ENCODE results near the gene COQ9. TPM values are rescaled to one million over a fixed set of nuclear protein-coding genes. Genes with fewer than 3 reads are reported as not detected.
"Not testable (repeated sequence)": the region's sequence is repeated elsewhere in the genome, so short reads cannot be mapped to it uniquely, and the experiment has no call there.

The COQ9 gene
- total RNA-seq (100 to 1,000 TPM; 126 to 331 (median 191) TPM), polyA plus RNA-seq (100 to 1,000 TPM; 156 to 436 TPM)
- long read RNA-seq, donor 1, transcript COQ9-201 (9 exons, 1,677 nt): major isoform, 544 of 645 reads
- long read RNA-seq, donor 1, partial matches to known transcripts: 28 of 645 reads
- long read RNA-seq, donor 1, other reads (novel, unspliced or antisense): 63 of 645 reads
- long read RNA-seq, donor 2, transcript COQ9-215 (5 exons, 1,027 nt): minor isoform, 11 of 2,779 reads
- long read RNA-seq, donor 2, transcript COQ9-210 (8 exons, 1,482 nt): minor isoform, 6 of 2,779 reads
- long read RNA-seq, donor 2, transcript COQ9-201 (9 exons, 1,677 nt): major isoform, 2,539 of 2,779 reads
- long read RNA-seq, donor 2, transcript COQ9-214 (6 exons, 882 nt): minor isoform, 7 of 2,779 reads
- long read RNA-seq, donor 2, partial matches to known transcripts: 82 of 2,779 reads
- long read RNA-seq, donor 2, other reads (novel, unspliced or antisense): 126 of 2,779 reads
- long read RNA-seq, donor 3, transcript COQ9-201 (9 exons, 1,677 nt): major isoform, 394 of 467 reads
- long read RNA-seq, donor 3, partial matches to known transcripts: 17 of 467 reads
- long read RNA-seq, donor 3, other reads (novel, unspliced or antisense): 49 of 467 reads

GRCh38 chr16:57447186-57447962 lies at the start of gene COQ9, which contains the start of gene CIAPIN1:
COQ9 (plus strand) TSS chr16:57447479; CDS start chr16:57447506, 27 bp downstream.
CIAPIN1 (minus strand) TSS chr16:57447385; CDS start chr16:57440928, 6,457 bp downstream.
- Histone ChIP-seq H3K4me1 (peaks cover 0 to 43% (median 24%) of the 10 kb centered on the region in 12 donors), H3K4me3 (peak within 1 kb of the TSS; percentile 60 to 98 (median 86)), H3K27ac (peak within 1 kb of the TSS; percentile 70 to 98 (median 94)), H3K36me3 (peaks cover 0 to 18% (median 16%) of the 10 kb centered on the region in 9 donors), H3K27me3 (no peaks in the 10 kb centered on the region), H3K9me3 (no peaks in the 10 kb centered on the region)
- DNase-seq (peak; percentile 94 to 98 (median 97)), ATAC-seq (peak; percentile 99)
- TF ChIP-seq POLR2A (IDR thresholded peaks at IDR 0.05) (peak; percentile 74 to 91), CTCF (IDR thresholded peaks at IDR 0.05) (peak in 1 of 12 donors; percentile 31)
- intact Hi-C loops (cut with DNase I): no loop called here
- 0 to 1% (median 1%) methylated on average over 44 to 68 of the region's 68 CpGs for WGBS, 4 donors

- WGBS, 4 donors: 90 to 94% (median 92%) methylated on average over 4 of the region's 4 CpGs
- intact Hi-C loops (cut with DNase I); ATAC-seq: not testable (repeated sequence)
Measured at GRCh38 chr16:57397493-57397892, 49.8 kb upstream of the COQ9 start.

GRCh38 chr16:57401943-57402640 lies 45.2 kb upstream of the COQ9 start:
- H3K4me3 ChIP-seq: no peak overlapping the region
- TF ChIP-seq POLR2A (IDR thresholded peaks at IDR 0.05): no peak
- TF ChIP-seq CTCF (IDR thresholded peaks at IDR 0.05): no peak
- H3K4me1 ChIP-seq: no peaks in the 10 kb centered on the region
- ATAC-seq: no peak
- no peak for DNase-seq
- H3K36me3 ChIP-seq: no peaks in the 10 kb centered on the region
- intact Hi-C loops (cut with DNase I): no loop called here
- H3K27me3 ChIP-seq: no peaks in the 10 kb centered on the region
- H3K27ac ChIP-seq: no peak overlapping the region
- no peaks in the 10 kb centered on the region for H3K9me3 ChIP-seq
- WGBS, 4 donors: 50 to 57% (median 56%) methylated on average over 6 to 7 of the region's 7 CpGs

More at GRCh38 chr16:57397493-57397892, 49.8 kb upstream of the COQ9 start:
- H3K4me3 ChIP-seq, H3K4me1 ChIP-seq, H3K27me3 ChIP-seq, H3K27ac ChIP-seq, H3K36me3 ChIP-seq, DNase-seq, H3K9me3 ChIP-seq: not testable (repeated sequence)

Data from heart left ventricle (tissue), 16 donors.